Muscle layer of colon (tissue), 2 donors: Measurements from ENCODE around the gene CACYBP.

Experiments
- H3K27ac ChIP-seq: one replicate; pipeline ENCODE4 v1.7.0; 2013; ENCODE audit warnings: low read depth, mild to moderate bottlenecking, low read length, moderate library complexity
- H3K27me3 ChIP-seq, 2 donors: one replicate each; pipeline ENCODE4 v1.7.0; 2013; ENCODE audit warnings: low read length in 2 of 2, mild to moderate bottlenecking in 2 of 2; ENCODE audit not compliant: insufficient read depth in 2 of 2, control insufficient read depth in 1 of 2
- H3K36me3 ChIP-seq: one replicate; pipeline ENCODE4 v1.7.0; 2013; ENCODE audit warnings: mild to moderate bottlenecking, low read length; ENCODE audit not compliant: insufficient read depth
- H3K4me1 ChIP-seq: one replicate; pipeline ENCODE4 v1.7.0; 2013; ENCODE audit warnings: mild to moderate bottlenecking, low read length; ENCODE audit not compliant: insufficient read depth
- H3K4me3 ChIP-seq, 2 donors: one replicate each; pipeline ENCODE4 v1.7.0; 2013; ENCODE audit warnings: low read length in 2 of 2, low read depth in 1 of 2, mild to moderate bottlenecking in 1 of 2, moderate library complexity in 1 of 2
- H3K9ac ChIP-seq: one replicate; pipeline ENCODE4 v1.7.0; 2013; ENCODE audit warnings: low read length
- H3K9me3 ChIP-seq: one replicate; pipeline ENCODE4 v1.7.0; 2013; ENCODE audit warnings: mild to moderate bottlenecking, low read length
- donor health status: abdominal sarcoma.
- donor health status: Adenocarcinoma of cecum.

The CACYBP gene

DNA sequence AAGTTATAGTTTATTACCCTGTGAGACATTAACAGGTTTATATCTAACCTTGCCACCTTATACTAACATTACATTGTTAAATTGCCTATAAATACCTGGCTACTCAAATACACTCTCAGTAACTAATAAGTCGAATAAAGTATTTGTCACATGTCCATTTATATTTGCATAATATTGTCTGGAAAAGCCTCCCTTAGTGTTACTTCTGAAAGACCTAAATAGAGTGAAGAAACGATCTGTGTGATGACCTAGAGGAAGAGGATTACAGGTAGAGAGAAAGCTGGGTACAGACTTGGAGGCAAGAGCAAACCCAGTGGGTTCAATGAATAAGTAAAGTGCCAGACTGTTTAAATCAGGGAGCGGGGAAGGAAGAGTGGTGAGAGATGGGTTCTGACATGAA, 2.7 kb upstream of the CACYBP start:
- H3K4me3 ChIP-seq = no peak overlapping the region

DNA sequence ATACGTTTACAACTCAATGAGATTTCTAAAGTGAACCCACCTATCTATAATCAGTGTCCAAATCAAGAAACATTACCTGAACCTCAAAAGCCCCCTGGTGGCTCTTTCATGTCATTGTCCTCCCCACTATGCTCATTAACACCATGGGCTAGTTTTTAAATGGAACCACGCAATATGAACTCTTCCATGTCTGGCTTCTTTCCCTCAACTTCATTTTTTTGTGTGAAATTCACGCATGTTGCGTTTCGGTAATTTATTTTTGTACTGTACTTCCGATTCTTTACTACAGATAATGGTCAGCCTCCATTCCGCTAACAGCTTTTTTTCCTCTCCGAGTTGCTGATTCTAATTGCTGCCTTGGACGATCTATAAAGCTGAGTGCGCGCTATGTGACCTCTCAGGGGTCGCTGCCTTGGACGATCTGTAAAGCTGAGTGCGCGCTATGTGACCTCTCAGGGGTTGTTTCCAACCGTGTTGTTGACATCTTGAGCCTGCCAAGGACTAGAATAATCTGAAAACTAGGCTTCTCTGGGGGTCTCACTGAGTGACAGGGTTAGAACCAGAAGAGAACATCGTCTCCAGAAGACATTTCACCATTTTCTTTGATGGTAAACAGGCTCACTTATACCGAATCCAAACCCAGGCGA, 1.1 kb upstream of the CACYBP start:
- H3K9ac ChIP-seq = peak overlapping the region; percentile 92

More for the DNA sequence above, 2.7 kb upstream of the CACYBP start:
- Histone ChIP-seq H3K9me3 (no peaks in the 10 kb centered on the region), H3K9ac (no peak overlapping the region), H3K4me1 (peaks cover 16% of the 10 kb centered on the region), H3K27me3 (no peaks in the 10 kb centered on the region), H3K27ac (no peak overlapping the region), H3K36me3 (no peaks in the 10 kb centered on the region)

DNA sequence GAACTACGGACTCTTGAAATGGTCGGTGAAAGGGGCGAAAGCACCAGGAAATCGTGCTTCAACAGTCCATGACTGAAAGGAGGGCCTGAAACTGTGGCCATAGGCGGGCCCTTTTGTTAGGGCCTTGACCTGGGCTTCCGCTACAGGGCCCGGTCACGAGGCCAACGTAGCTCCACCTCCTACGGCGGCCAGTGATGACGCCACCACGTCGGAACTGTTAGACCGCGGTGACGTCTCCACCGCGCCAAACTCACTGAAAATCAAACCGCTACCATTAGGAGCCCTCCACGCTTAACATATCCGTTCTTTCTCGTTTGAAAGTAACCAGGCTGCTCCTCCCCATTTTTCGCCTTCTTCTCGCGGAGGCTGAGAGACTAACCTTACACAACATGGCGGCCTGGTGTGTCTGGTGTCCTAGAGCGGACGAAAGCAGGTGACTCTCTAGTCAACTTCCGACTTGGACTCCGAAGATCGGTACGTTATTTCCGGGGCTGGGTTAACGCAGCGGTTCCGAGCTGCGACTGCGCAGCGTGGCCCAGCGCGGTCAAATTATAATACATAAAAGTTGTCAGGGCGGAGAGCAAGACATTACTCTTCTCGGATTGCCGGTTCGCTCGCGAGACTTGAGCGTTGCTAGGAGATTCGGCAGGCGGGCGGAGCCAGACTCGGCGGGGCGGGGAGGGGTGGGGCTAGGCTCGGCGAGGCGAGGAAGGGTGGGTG, 371 bp upstream of the CACYBP start:
- peak overlapping the region; percentile 99 for H3K27ac ChIP-seq
- H3K36me3 ChIP-seq = no peaks in the 10 kb centered on the region
- H3K4me3 ChIP-seq = peak overlapping the region; percentile 87 to 88
- H3K9ac ChIP-seq = peak overlapping the region; percentile 92
- H3K9me3 ChIP-seq = no peaks in the 10 kb centered on the region
- peaks cover 16% of the 10 kb centered on the region for H3K4me1 ChIP-seq
- H3K27me3 ChIP-seq = no peaks in the 10 kb centered on the region

More for the DNA sequence above, 1.1 kb upstream of the CACYBP start:
- Histone ChIP-seq H3K36me3 (no peaks in the 10 kb centered on the region), H3K9me3 (no peaks in the 10 kb centered on the region), H3K4me3 (peak overlapping the region; percentile 49 to 84), H3K27me3 (no peaks in the 10 kb centered on the region), H3K4me1 (peaks cover 16% of the 10 kb centered on the region), H3K27ac (peak overlapping the region; percentile 99)

DNA sequence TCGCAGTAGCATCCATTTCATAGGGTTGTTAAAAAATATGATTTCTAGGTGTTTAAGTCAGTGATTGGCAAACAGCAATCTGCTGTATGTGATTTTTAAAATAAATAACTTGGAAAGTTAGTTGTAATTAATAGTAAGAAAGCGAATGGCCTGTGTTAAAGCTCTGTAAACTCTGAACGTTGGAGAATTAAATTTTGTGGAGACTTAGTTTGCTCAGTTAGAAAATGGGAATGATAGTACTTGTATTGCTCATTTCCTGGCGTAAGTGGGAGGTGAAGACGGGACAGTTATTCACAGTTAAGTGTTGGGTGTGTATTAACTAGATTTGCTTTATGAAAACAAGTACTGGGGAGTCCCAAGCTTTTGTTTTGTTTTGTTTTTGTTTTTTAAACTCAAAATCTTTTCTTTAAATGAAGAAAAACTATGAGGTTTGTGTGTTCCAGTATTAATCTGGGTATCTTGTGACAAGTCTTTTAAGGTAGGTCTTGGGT, 995 bp downstream of the CACYBP start:
- Histone ChIP-seq H3K4me1 (peaks cover 16% of the 10 kb centered on the region), H3K9me3 (no peaks in the 10 kb centered on the region), H3K27me3 (no peaks in the 10 kb centered on the region), H3K9ac (peak overlapping the region; percentile 84), H3K4me3 (peak overlapping the region; percentile 87 to 88), H3K27ac (peak overlapping the region; percentile 86), H3K36me3 (no peaks in the 10 kb centered on the region)

DNA sequence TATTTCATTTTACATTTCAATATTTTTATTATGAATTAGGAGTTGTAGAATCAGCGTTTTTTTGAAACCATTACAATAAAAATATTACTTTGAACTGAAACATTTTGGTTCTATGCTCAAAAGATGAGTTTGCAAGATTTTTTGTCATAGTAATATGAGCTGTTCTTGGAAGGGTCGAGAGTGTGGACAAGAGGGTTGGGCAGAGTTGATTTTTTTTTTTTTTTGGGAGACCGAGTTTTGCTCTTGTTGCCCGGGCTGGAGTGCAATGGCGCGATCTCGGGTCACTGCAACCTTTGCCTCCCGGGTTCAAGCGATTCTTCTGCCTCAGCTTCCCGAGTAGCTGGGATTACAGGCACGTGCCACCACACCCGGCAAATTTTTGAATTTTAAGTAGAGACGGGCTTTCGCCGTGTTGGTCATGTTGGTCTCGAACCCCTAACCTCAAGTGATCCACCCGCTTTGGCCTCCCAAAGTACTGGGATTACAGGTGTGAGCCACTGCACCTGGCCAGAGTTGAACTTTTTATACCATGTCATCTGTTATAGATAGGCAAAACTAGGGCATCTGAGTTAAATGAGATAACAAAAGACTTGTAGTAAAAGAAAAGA, 3.3 kb downstream of the CACYBP start:
- H3K4me3 ChIP-seq = no peak overlapping the region
- H3K27ac ChIP-seq = no peak overlapping the region
- no peak overlapping the region for H3K9ac ChIP-seq
- no peaks in the 10 kb centered on the region for H3K9me3 ChIP-seq
- peaks cover 16% of the 10 kb centered on the region for H3K4me1 ChIP-seq
- H3K36me3 ChIP-seq = peaks cover 15% of the 10 kb centered on the region
- no peaks in the 10 kb centered on the region for H3K27me3 ChIP-seq

DNA sequence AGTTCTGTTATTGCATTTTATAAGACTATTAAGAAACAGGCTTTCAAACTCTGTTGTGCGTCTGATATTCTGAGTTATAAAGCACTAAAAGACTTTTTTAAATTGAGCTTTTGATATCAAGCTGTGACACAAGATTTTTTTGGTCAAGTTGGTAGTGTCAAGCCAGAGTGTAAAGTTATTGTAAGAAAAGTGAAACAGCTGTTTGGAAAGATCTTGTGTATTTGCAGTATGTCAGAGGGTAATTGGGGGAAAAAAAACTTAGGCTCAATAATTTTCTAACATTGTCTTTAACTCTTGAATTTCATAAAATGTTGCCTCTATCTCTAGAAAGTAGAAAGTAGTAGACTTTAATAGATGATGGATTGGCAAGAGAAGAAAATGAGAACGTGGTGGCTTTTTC, 3.8 kb downstream of the CACYBP start:
- Histone ChIP-seq H3K4me1 (peaks cover 14% of the 10 kb centered on the region), H3K36me3 (peaks cover 20% of the 10 kb centered on the region), H3K9ac (no peak overlapping the region), H3K4me3 (no peak overlapping the region), H3K27ac (no peak overlapping the region), H3K9me3 (no peaks in the 10 kb centered on the region), H3K27me3 (no peaks in the 10 kb centered on the region)

DNA sequence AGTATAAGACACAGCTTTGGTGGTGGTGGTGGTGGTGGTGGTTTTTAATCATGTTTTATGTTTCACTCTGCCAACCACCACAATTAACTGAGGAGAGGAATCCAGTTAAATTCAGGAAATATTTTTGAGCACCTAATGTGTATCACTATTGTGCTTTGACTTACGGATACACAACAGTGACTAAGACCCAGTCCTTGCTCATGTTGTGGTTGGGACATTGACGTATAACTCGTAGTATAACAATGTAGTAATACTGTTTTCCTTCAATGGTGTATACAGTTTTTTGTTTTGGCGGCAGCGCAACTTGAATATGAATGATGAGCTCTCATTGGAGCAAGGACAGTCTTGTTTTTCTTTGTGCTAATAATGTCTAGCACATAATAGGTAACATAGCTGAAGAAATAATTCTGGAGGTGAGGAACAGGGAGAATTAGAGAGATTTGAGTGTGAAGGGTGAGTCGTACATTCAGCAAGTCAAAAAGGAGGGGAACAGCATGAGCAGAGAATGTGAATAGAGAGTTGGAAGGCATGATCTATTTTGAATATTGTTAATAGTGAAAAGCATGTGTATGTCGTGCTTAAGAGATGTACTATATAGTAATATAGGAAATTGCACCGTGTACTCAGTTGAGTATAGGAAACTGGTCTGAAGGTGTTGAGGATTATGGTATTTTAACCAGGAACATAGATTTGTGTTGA, 5.5 kb downstream of the CACYBP start:
- H3K27ac ChIP-seq = no peak overlapping the region
- no peak overlapping the region for H3K9ac ChIP-seq
- peaks cover 34% of the 10 kb centered on the region for H3K36me3 ChIP-seq
- peaks cover 9% of the 10 kb centered on the region for H3K4me1 ChIP-seq
- no peaks in the 10 kb centered on the region for H3K27me3 ChIP-seq
- no peak overlapping the region for H3K4me3 ChIP-seq
- H3K9me3 ChIP-seq = no peaks in the 10 kb centered on the region

DNA sequence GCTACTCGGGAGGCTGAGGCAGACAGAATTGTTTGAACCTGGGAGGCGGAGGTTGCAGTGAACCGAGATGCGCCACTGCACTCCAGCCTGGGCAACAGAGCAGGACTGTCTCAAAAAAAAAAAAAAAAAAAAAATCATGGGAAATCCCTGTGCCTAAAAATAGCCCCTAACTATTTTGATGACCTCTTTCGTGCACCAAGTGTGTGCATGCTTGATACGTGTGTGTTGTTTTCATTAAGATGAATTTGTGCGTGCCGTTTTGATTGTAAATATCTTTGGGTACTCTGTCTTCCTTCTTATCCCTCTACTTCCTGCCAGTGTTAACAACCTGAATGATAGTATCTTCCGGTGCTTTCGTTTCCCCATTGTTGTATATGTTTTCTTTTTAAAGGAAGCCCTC, 9.8 kb downstream of the CACYBP start:
- Histone ChIP-seq H3K9ac (no peak overlapping the region), H3K9me3 (no peaks in the 10 kb centered on the region), H3K36me3 (peaks cover 58% of the 10 kb centered on the region), H3K4me1 (no peaks in the 10 kb centered on the region), H3K4me3 (no peak overlapping the region), H3K27ac (no peak overlapping the region), H3K27me3 (no peaks in the 10 kb centered on the region)

DNA sequence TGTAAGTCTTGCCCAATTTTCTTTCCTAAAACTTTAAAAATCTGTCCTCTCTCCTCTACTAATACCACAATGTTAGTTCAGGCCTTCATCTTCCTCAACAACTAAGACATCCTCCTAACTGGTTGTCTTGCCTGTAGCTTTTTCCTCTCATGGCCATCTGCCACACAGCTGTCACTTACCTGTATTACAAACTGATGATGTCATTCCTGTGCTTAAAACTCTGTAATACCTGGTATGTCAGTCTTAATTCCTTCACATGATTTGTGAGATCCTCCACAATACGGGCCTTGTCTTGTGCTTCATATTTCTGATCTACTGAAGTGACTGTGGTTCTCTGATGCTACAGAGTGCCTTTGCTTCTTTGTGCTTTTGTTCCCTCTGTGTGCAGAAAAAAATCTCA, 13.7 kb downstream of the CACYBP start:
- Histone ChIP-seq H3K27me3 (no peaks in the 10 kb centered on the region), H3K36me3 (peaks cover 69% of the 10 kb centered on the region), H3K4me3 (no peak overlapping the region), H3K4me1 (no peaks in the 10 kb centered on the region), H3K9ac (no peak overlapping the region), H3K27ac (no peak overlapping the region), H3K9me3 (no peaks in the 10 kb centered on the region)

DNA sequence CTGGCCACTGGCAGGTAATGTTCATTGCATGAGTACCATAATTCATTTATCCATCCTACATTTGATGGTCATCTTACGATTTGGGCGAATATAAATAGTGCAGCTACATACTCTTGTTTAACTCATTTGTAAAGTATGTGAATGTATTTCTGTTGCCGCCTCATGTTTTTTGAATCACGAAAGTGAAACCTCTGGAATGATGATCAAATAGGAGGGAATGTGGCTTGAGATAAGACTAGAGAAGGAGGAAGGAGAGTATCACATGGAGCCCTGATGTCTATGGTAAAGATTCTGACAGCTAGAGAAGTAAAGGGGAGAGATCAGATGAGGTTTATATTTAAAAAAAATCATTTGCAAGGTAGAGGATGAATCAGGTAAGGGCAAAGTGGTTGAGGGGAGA, 15.5 kb downstream of the CACYBP start:
- no peaks in the 10 kb centered on the region for H3K4me1 ChIP-seq
- no peak overlapping the region for H3K27ac ChIP-seq

DNA sequence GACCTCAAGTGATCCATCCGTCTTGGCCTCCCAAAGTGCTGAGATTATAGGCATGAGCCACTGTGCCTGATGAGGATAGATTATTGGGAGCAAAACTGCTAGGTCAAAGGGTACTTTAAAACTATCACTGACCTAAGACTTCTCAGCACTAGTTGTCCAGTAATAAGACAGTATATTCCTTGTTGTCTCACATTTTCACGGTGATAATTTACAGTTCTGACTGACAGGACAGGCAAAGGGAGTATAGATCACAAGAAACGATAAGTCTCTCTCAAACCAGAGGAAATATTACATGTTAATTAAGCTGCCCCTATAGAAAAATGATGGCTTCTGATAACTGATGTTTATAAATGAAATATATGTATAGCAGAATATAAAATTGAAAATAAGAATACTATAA, 19.8 kb downstream of the CACYBP start:
- Histone ChIP-seq H3K9me3 (no peaks in the 10 kb centered on the region), H3K27ac (no peak overlapping the region), H3K4me1 (peaks cover 4% of the 10 kb centered on the region), H3K4me3 (no peak overlapping the region), H3K36me3 (peaks cover 31% of the 10 kb centered on the region), H3K9ac (no peak overlapping the region), H3K27me3 (no peaks in the 10 kb centered on the region)

More for the DNA sequence above, 15.5 kb downstream of the CACYBP start:
- Histone ChIP-seq H3K36me3 (peaks cover 55% of the 10 kb centered on the region), H3K9ac (no peak overlapping the region), H3K4me3 (no peak overlapping the region), H3K27me3 (no peaks in the 10 kb centered on the region), H3K9me3 (no peaks in the 10 kb centered on the region)
